Nephron progenitor cell (in vitro differentiated cells): Measurements from ENCODE around the gene MAP6.

ENCODE experiments used
- DNase-seq: peaks from one replicate; pipeline ENCODE4 v3.0.0; 2021
- H3K27ac Mint-ChIP-seq: 2 replicates; pipeline ENCODE4 v1.8.0; 2021; ENCODE audit warnings: mild to moderate bottlenecking, moderate library complexity, mixed read lengths
- H3K27me3 Mint-ChIP-seq: 2 replicates; pipeline ENCODE4 v1.8.0; 2021; ENCODE audit warnings: mild to moderate bottlenecking, low read depth, mixed read lengths; ENCODE audit not compliant: poor library complexity
- H3K36me3 Mint-ChIP-seq: 2 replicates; pipeline ENCODE4 v1.8.0; 2021; ENCODE audit warnings: low read depth, mixed read lengths
- H3K4me1 Mint-ChIP-seq: 2 replicates; pipeline ENCODE4 v1.8.0; 2021; ENCODE audit warnings: mixed read lengths
- H3K4me3 Mint-ChIP-seq: 2 replicates; pipeline ENCODE4 v1.8.0; 2021; ENCODE audit warnings: mild to moderate bottlenecking, moderate library complexity, mixed read lengths
- H3K9me3 Mint-ChIP-seq: 2 replicates; pipeline ENCODE4 v1.8.0; 2021; ENCODE audit warnings: mild to moderate bottlenecking, moderate library complexity, mixed read lengths
- CTCF ChIP-seq: fragments of 200-600 bp; sonication (generic); IDR thresholded peaks from 2 replicates; pipeline ENCODE4 v1.5.0; 2021; ENCODE audit warnings: antibody characterized with exemption

The MAP6 gene

GRCh38 chr11:75653532-75653931 is 15.3 kb downstream of the MAP6 start:
- DNase-seq, result no peak
- TF ChIP-seq CTCF, result no peak
- Mint-ChIP-seq H3K27me3 (peaks cover 52% of the 10 kb centered on the region), H3K9me3 (no peaks in the 10 kb centered on the region), H3K4me3 (no peak overlapping the region), H3K4me1 (no peaks in the 10 kb centered on the region), H3K36me3 (no peaks in the 10 kb centered on the region), H3K27ac (no peak overlapping the region)

GRCh38 chr11:75652936-75653335 is 15.9 kb downstream of the MAP6 start:
- Mint-ChIP-seq H3K36me3 (no peaks in the 10 kb centered on the region), H3K4me3 (no peak overlapping the region), H3K27ac (no peak overlapping the region), H3K9me3 (no peaks in the 10 kb centered on the region), H3K4me1 (no peaks in the 10 kb centered on the region), H3K27me3 (peaks cover 50% of the 10 kb centered on the region)
- no peak for TF ChIP-seq CTCF
- DNase-seq, result no peak

GRCh38 chr11:75651218-75651617 is 17.6 kb downstream of the MAP6 start:
- Mint-ChIP-seq H3K36me3 (no peaks in the 10 kb centered on the region), H3K4me3 (no peak overlapping the region), H3K4me1 (no peaks in the 10 kb centered on the region), H3K9me3 (no peaks in the 10 kb centered on the region), H3K27ac (no peak overlapping the region), H3K27me3 (peaks cover 45% of the 10 kb centered on the region)
- no peak for DNase-seq
- TF ChIP-seq CTCF, result no peak

- TF ChIP-seq CTCF, result no peak
- no peak for DNase-seq
- Mint-ChIP-seq H3K4me1 (no peaks in the 10 kb centered on the region), H3K4me3 (no peak overlapping the region), H3K9me3 (no peaks in the 10 kb centered on the region), H3K36me3 (no peaks in the 10 kb centered on the region), H3K27me3 (peaks cover 49% of the 10 kb centered on the region), H3K27ac (no peak overlapping the region)
Observed at GRCh38 chr11:75650167-75650723, 18.6 kb downstream of the MAP6 start.

GRCh38 chr11:75644946-75645345 is 23.9 kb downstream of the MAP6 start:
- Mint-ChIP-seq H3K9me3 (no peaks in the 10 kb centered on the region), H3K36me3 (no peaks in the 10 kb centered on the region), H3K27me3 (peaks cover 44% of the 10 kb centered on the region), H3K4me1 (peaks cover 4% of the 10 kb centered on the region), H3K27ac (no peak overlapping the region), H3K4me3 (no peak overlapping the region)
- no peak for DNase-seq
- no peak for TF ChIP-seq CTCF

- DNase-seq, result no peak
- Mint-ChIP-seq H3K4me3 (no peak overlapping the region), H3K36me3 (no peaks in the 10 kb centered on the region), H3K9me3 (no peaks in the 10 kb centered on the region), H3K27me3 (peaks cover 47% of the 10 kb centered on the region), H3K4me1 (peaks cover 10% of the 10 kb centered on the region), H3K27ac (no peak overlapping the region)
- TF ChIP-seq CTCF, result no peak
Observed at GRCh38 chr11:75644370-75644769, 24.5 kb downstream of the MAP6 start.
